HepG2 (cell line): ENCODE measurements around the gene JPH4. TPM values are rescaled to one million over a fixed set of nuclear protein-coding genes. Genes with fewer than 3 reads are reported as not detected.

Experiments used
- ARID3A ChIP-seq: IDR thresholded peaks from 2 replicates; pipeline ENCODE4 v1.6.1; 2012; ENCODE audit warnings: low read depth, low read length, improper control_type of control experiment
- FOXP1 ChIP-seq, 2 experiments: fragments of 450-650 bp in 1 of 2; IDR thresholded peaks; 2 replicates each; pipeline ENCODE4 v1.6.1; 2017 to 2018; ENCODE audit warnings: antibody characterized with exemption in 1 of 2
- IKZF1 ChIP-seq: fragments of 450-650 bp; IDR thresholded peaks from 2 replicates; pipeline ENCODE4 v1.7.1; 2016
- MAFK ChIP-seq, 2 experiments: IDR thresholded peaks in 1 of 2; conservative IDR thresholded peaks in 1 of 2; 2 replicates each; pipeline ENCODE4 v1.6.1; 2011; ENCODE audit warnings: improper control_type of control experiment in 2 of 2, low read length in 2 of 2
- MBNL3 ChIP-seq: fragments of 250-450 bp; sonication (Bioruptor Pico); conservative IDR thresholded peaks from 2 replicates; pipeline ENCODE4 v1.8.0; 2022; ENCODE audit warnings: mild to moderate bottlenecking, inconsistent platforms
- PCBP1 ChIP-seq: fragments of 200-400 bp; formaldehyde crosslinking; IDR thresholded peaks from 2 replicates; pipeline ENCODE4 v1.6.1; 2017; ENCODE audit warnings: mild to moderate bottlenecking, low read depth, low read length, borderline replicate concordance
- PITX1 ChIP-seq: sonication (generic); formaldehyde crosslinking; IDR thresholded peaks from 2 replicates; pipeline ENCODE4 v1.5.1; 2020; ENCODE audit warnings: mild to moderate bottlenecking, missing genetic modification reagents
- RBFOX2 ChIP-seq: fragments of 200-400 bp; formaldehyde crosslinking; IDR thresholded peaks from 2 replicates; pipeline ENCODE4 v1.6.1; 2017; ENCODE audit warnings: low read depth, mild to moderate bottlenecking, low read length
- TBX3 ChIP-seq: fragments of 450-650 bp; IDR thresholded peaks from 2 replicates; pipeline ENCODE4 v1.6.1; 2017; ENCODE audit warnings: antibody characterized with exemption, mild to moderate bottlenecking, inconsistent platforms, borderline replicate concordance
- ZFYVE20 ChIP-seq: sonication (generic); formaldehyde crosslinking; IDR thresholded peaks from 2 replicates; pipeline ENCODE4 v1.8.0; 2023; ENCODE audit warnings: low read depth, mild to moderate bottlenecking, moderate library complexity, missing genetic modification reagents, borderline replicate concordance
- ZHX1 ChIP-seq: sonication (generic); formaldehyde crosslinking; IDR thresholded peaks from 2 replicates; pipeline ENCODE4 v1.8.1; 2022; ENCODE audit warnings: low read depth, mild to moderate bottlenecking, missing genetic modification reagents
- ZNF17 ChIP-seq: sonication (generic); formaldehyde crosslinking; IDR thresholded peaks from 2 replicates; pipeline ENCODE4 v1.5.0; 2020; ENCODE audit warnings: mild to moderate bottlenecking, missing genetic modification reagents
- ZNF34 ChIP-seq: sonication (generic); formaldehyde crosslinking; IDR thresholded peaks from 2 replicates; pipeline ENCODE4 v1.4.0; 2020; ENCODE audit warnings: mild to moderate bottlenecking, missing genetic modification reagents, borderline replicate concordance
- ZNF530 ChIP-seq: sonication (generic); formaldehyde crosslinking; IDR thresholded peaks from 2 replicates; pipeline ENCODE4 v1.5.0; 2020; ENCODE audit warnings: low read depth, mild to moderate bottlenecking, missing genetic modification reagents
- polyA plus RNA-seq, 8 experiments: library from polyadenylated mRNA; depleted of rRNA in 3 of 8; stranded (reverse) in 7 of 8; unstranded in 1 of 8; fragments of >200 nt; fragmentation: Illumina TruSeq in 4 of 8; extraction: Trizol in 4 of 8; gene quantifications; 2 replicates each; pipeline versions ENCODE4 v1.2.1 to v1.2.3, GENCODE V29; 2011 to 2016; ENCODE audit warnings: low read depth in 4 of 8, missing spikeins in 1 of 8, mixed read lengths in 1 of 8; ENCODE audit not compliant: insufficient read depth in 1 of 8
- total RNA-seq, 5 experiments: library from RNA; depleted of rRNA; stranded (reverse); fragments of >200 nt; fragmentation: Illumina TruSeq; extraction: Trizol; gene quantifications; 2 replicates each; pipeline ENCODE4 v1.2.3, GENCODE V29; 2016; ENCODE audit warnings: low read depth in 1 of 5
- TF ChIP-seq, protein P1 (sequence below): sonication (generic); formaldehyde crosslinking; IDR thresholded peaks from 2 replicates; pipeline ENCODE4 v1.8.1; 2023; ENCODE audit warnings: mild to moderate bottlenecking, moderate library complexity, missing genetic modification reagents
- TF ChIP-seq, protein P2 (sequence below): sonication (generic); formaldehyde crosslinking; IDR thresholded peaks from 2 replicates; pipeline ENCODE4 v1.8.0; 2022; ENCODE audit warnings: missing genetic modification reagents, mild to moderate bottlenecking, borderline replicate concordance
- TF ChIP-seq, protein P3 (sequence below): sonication (generic); formaldehyde crosslinking; IDR thresholded peaks from 2 replicates; pipeline ENCODE4 v1.4.0; 2020; ENCODE audit warnings: missing genetic modification reagents, borderline replicate concordance

The JPH4 gene
- total and polyA plus RNA-seq, 2 of the 13 experiments (the other 11 are each of a cell fraction or from before 2014, with no cell fraction given) = 0.08 to 0.22 TPM

DNA sequence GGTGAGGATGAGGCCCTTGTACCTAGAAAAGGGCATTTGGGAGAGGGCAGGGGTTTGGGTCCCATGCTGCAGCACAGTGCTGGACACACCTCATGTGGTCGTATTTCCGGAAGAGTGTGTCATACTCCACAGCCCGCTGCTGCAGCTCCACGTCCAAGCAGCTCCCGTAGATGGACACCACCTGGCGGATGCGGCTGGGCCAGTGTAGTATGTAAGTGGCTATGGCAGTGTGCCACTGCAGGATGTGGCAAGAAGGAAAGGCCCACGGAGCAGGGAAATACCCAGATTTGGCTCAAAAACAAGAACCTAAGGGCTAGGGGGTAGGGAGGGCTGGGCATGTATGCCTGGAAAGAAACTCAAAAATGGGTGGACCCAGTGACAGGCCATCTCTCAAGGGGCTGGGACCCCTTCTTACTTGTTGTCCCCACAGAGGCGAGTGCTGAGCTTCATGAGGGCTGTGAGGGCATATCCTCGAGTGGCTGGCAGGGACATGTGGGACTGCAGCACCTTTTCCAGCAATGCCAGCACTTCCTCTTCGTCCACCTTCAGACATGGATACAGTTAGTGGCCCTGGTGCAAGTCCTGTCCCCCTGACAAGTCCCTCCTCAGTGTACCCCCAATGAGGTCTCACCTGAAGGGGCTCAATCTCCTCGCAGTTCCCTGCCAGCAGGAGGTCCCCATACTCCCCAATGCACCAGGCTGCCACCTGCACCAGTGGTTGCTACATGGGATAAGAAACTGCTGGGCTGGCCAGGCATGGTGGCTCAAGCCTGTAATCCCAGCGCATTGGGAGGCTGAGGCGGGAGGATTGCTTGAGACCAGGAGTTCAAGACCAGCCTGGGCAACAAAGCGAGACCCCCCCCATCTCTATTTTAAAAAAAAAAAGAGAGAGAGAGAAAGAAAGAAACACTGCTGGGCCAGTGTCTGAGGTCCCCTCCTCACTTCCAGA lies 16.4 kb downstream of the JPH4 start (continued):
- no peak for TF ChIP-seq TBX3
- no peak for TF ChIP-seq IKZF1
- TF ChIP-seq, protein P1, sequence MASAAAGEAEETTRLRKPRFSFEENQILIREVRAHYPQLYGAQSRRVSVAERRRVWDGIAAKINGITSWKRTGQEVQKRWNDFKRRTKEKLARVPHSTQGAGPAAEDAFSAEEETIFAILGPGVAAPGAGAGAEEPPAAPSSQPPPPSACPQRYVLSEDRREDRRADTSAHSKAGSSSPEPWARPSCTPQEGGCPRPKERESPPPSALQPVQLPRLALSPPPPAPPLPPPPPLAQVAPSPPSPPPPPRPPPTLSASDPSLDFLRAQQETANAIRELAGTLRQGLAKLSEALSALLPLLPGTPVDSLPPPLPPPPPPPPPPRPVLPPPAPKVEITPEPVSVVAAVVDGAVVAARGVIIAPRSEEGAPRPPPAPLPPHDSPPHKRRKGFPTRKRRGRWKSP (CRISPR knock-in tag) = no peak
- no peak for TF ChIP-seq ZNF17 (CRISPR knock-in tag)
- no peak for TF ChIP-seq ZNF530 (CRISPR knock-in tag)
- TF ChIP-seq, protein P2, sequence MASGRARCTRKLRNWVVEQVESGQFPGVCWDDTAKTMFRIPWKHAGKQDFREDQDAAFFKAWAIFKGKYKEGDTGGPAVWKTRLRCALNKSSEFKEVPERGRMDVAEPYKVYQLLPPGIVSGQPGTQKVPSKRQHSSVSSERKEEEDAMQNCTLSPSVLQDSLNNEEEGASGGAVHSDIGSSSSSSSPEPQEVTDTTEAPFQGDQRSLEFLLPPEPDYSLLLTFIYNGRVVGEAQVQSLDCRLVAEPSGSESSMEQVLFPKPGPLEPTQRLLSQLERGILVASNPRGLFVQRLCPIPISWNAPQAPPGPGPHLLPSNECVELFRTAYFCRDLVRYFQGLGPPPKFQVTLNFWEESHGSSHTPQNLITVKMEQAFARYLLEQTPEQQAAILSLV (CRISPR knock-in tag) = no peak
- no peak for TF ChIP-seq FOXP1 (IDR thresholded peaks at IDR 0.05)
- no peak for TF ChIP-seq FOXP1 (CRISPR knock-in tag; IDR thresholded peaks at IDR 0.05)
- no peak for TF ChIP-seq MAFK (conservative IDR thresholded peaks at IDR 0.05 in 1 of 2, IDR thresholded peaks at IDR 0.05 in 1 of 2; ENCODE audit: low read length in 2 of 2)
- no peak for TF ChIP-seq PCBP1
- peak; percentile 32; the same call in 1 of the 2 replicates for TF ChIP-seq ZNF34 (CRISPR knock-in tag)
- TF ChIP-seq RBFOX2 = peak; percentile 56
- no peak for TF ChIP-seq ZHX1 (CRISPR knock-in tag)
- TF ChIP-seq, protein P3, sequence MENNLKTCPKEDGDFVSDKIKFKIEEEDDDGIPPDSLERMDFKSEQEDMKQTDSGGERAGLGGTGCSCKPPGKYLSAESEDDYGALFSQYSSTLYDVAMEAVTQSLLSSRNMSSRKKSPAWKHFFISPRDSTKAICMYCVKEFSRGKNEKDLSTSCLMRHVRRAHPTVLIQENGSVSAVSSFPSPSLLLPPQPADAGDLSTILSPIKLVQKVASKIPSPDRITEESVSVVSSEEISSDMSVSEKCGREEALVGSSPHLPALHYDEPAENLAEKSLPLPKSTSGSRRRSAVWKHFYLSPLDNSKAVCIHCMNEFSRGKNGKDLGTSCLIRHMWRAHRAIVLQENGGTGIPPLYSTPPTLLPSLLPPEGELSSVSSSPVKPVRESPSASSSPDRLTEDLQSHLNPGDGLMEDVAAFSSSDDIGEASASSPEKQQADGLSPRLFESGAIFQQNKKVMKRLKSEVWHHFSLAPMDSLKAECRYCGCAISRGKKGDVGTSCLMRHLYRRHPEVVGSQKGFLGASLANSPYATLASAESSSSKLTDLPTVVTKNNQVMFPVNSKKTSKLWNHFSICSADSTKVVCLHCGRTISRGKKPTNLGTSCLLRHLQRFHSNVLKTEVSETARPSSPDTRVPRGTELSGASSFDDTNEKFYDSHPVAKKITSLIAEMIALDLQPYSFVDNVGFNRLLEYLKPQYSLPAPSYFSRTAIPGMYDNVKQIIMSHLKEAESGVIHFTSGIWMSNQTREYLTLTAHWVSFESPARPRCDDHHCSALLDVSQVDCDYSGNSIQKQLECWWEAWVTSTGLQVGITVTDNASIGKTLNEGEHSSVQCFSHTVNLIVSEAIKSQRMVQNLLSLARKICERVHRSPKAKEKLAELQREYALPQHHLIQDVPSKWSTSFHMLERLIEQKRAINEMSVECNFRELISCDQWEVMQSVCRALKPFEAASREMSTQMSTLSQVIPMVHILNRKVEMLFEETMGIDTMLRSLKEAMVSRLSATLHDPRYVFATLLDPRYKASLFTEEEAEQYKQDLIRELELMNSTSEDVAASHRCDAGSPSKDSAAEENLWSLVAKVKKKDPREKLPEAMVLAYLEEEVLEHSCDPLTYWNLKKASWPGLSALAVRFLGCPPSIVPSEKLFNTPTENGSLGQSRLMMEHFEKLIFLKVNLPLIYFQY (CRISPR knock-in tag) = no peak
- TF ChIP-seq MBNL3 (CRISPR knock-in tag) = no peak
- no peak for TF ChIP-seq ARID3A
- peak; percentile 38; the same call in 1 of the 2 replicates for TF ChIP-seq PITX1
- no peak for TF ChIP-seq ZFYVE20 (CRISPR knock-in tag)
